A673 (cell line): ENCODE results near the gene AMBN. TPM values are rescaled to one million over a fixed set of nuclear protein-coding genes. Genes with fewer than 3 reads are reported as not detected.

Source experiments
- BruUV-seq: library from RNA; stranded (reverse); fragments of 400-500 nt; replicated peaks from 2 replicates; lab custom pipeline; 2021; lab: Mats Ljungman, UMichigan
- CTCF ChIA-PET: fragments of 300-600 bp; sonication (Branson Sonifier 250); formaldehyde crosslinking; loops from one replicate; lab custom pipeline; 2022; ENCODE audit warnings: antibody characterized with exemption; lab: Charles Lee
- POLR2A ChIA-PET: fragments of 300-600 bp; sonication (Branson Sonifier 250); formaldehyde crosslinking; loops from one replicate; lab custom pipeline; 2022; ENCODE audit warnings: antibody characterized with exemption; ENCODE audit not compliant: low non-redundant PET; lab: Charles Lee
- DNase-seq: peaks from one replicate; pipeline ENCODE4 v3.0.0-alpha.2; 2015; ENCODE audit warnings: low spot score
- H3K27ac ChIP-seq: fragments of 200-600 bp; sonication (generic); 2 replicates; pipeline ENCODE4 v1.5.1; 2016; ENCODE audit warnings: mixed run types, low read depth, mild to moderate bottlenecking, mixed read lengths, antibody characterized with exemption, low read length; ENCODE audit not compliant: poor library complexity, severe bottlenecking
- H3K27me3 ChIP-seq: fragments of 200-600 bp; sonication (generic); replicated peaks from 2 replicates; pipeline ENCODE4 v1.6.1; 2017; ENCODE audit warnings: mixed run types, low read depth, mild to moderate bottlenecking, mixed read lengths, antibody characterized with exemption, low read length; ENCODE audit not compliant: insufficient read depth, poor library complexity
- H3K36me3 ChIP-seq: fragments of 200-600 bp; sonication (generic); 2 replicates; pipeline ENCODE4 v1.6.1; 2016; ENCODE audit warnings: mixed run types, mild to moderate bottlenecking, mixed read lengths, antibody characterized with exemption, low read length; ENCODE audit not compliant: insufficient read depth, poor library complexity, severe bottlenecking
- H3K4me1 ChIP-seq: fragments of 200-600 bp; sonication (generic); 2 replicates; pipeline ENCODE4 v1.6.1; 2017; ENCODE audit warnings: mixed run types, mild to moderate bottlenecking, mixed read lengths, antibody characterized with exemption, low read length; ENCODE audit not compliant: insufficient read depth, poor library complexity, severe bottlenecking
- H3K4me3 ChIP-seq: fragments of 200-600 bp; sonication (generic); 2 replicates; pipeline ENCODE4 v1.5.1; 2016; ENCODE audit warnings: low read depth, mixed run types, mild to moderate bottlenecking, mixed read lengths, low read length; ENCODE audit not compliant: poor library complexity, severe bottlenecking
- H3K9me3 ChIP-seq: fragments of 200-600 bp; sonication (generic); 2 replicates; pipeline ENCODE4 v1.6.1; 2016; ENCODE audit warnings: mixed run types, low read depth, mild to moderate bottlenecking, mixed read lengths, antibody characterized with exemption, low read length; ENCODE audit not compliant: poor library complexity, severe bottlenecking
- EZH2 ChIP-seq: fragments of 200-600 bp; sonication (generic); IDR thresholded peaks from 2 replicates; pipeline ENCODE4 v1.6.1; 2017; ENCODE audit warnings: borderline replicate concordance, low read depth, mild to moderate bottlenecking, mixed read lengths, antibody characterized with exemption, low read length; ENCODE audit not compliant: poor library complexity, severe bottlenecking
- intact Hi-C: fragments of 100-400 bp; cut with micrococcal nuclease; formaldehyde crosslinking; loops from one replicate; pipeline ENCODE4 v1.10.0; 2022; ENCODE audit not compliant: unreplicated experiment
- total RNA-seq: library from RNA; stranded (reverse); gene quantifications from 2 replicates; pipeline ENCODE4 v1.2.3, GENCODE V29; 2021
- TF ChIP-seq, protein P1 (sequence below): fragments of 300-800, 200-600 bp; sonication (generic); conservative IDR thresholded peaks from 2 replicates; pipeline ENCODE4 v1.5.1; 2017; ENCODE audit warnings: low read depth, mild to moderate bottlenecking, antibody characterized with exemption, low read length, moderate library complexity, mixed read lengths

AMBN gene
- total RNA-seq, 1 experiment from 2014 or later, result 2.1 TPM

DNA sequence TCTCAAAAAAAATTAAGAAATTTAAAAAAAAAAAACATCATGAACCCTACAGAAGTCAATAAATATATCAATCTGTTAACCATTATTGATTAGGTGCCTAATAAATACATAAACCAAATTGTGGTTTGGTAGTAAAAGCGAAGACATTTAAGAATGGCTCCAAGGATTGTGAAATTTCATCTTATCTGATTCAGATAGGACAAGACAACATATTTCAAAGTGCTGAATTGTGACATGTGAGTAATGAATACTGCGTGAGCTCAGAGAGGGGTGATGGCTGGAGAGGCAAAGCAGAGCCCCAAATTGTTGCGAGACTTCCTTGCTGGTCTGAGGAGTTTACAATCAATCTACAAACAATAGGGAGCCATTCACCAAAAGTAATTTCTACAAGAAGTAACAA, 8.2 kb downstream of the AMBN start:
- CTCF ChIA-PET, result interaction anchor here (1.5 kb wide), 1 partner anchor 409 kb away, joined by 4 read pairs; no protein-coding TSS in a partner anchor
- Histone ChIP-seq H3K36me3 (no peaks in the 10 kb centered on the region), H3K9me3 (no peaks in the 10 kb centered on the region), H3K27me3 (no peaks in the 10 kb centered on the region), H3K27ac (no peak overlapping the region), H3K4me3 (no peak overlapping the region), H3K4me1 (no peaks in the 10 kb centered on the region)
- POLR2A ChIA-PET, result interaction anchor here (0.6 kb wide), 1 partner anchor 19 kb away, joined by 11 read pairs; no protein-coding TSS in a partner anchor
- intact Hi-C loops, result loop anchor here (5.0 kb wide), 1 partner anchor 1112 kb away; no protein-coding TSS in a partner anchor
- BruUV-seq, result no TSS peak
- TF ChIP-seq EZH2, result no peak
- TF ChIP-seq, protein P1, sequence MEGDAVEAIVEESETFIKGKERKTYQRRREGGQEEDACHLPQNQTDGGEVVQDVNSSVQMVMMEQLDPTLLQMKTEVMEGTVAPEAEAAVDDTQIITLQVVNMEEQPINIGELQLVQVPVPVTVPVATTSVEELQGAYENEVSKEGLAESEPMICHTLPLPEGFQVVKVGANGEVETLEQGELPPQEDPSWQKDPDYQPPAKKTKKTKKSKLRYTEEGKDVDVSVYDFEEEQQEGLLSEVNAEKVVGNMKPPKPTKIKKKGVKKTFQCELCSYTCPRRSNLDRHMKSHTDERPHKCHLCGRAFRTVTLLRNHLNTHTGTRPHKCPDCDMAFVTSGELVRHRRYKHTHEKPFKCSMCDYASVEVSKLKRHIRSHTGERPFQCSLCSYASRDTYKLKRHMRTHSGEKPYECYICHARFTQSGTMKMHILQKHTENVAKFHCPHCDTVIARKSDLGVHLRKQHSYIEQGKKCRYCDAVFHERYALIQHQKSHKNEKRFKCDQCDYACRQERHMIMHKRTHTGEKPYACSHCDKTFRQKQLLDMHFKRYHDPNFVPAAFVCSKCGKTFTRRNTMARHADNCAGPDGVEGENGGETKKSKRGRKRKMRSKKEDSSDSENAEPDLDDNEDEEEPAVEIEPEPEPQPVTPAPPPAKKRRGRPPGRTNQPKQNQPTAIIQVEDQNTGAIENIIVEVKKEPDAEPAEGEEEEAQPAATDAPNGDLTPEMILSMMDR, result no peak
- no peak for DNase-seq

- Histone ChIP-seq H3K9me3 (no peaks in the 10 kb centered on the region), H3K27me3 (no peaks in the 10 kb centered on the region), H3K36me3 (no peaks in the 10 kb centered on the region), H3K4me1 (no peaks in the 10 kb centered on the region), H3K27ac (no peak overlapping the region), H3K4me3 (no peak overlapping the region)
- DNase-seq, result no peak
- BruUV-seq, result no TSS peak
- POLR2A ChIA-PET, result no interaction called here
- TF ChIP-seq, protein P1, result no peak
- no peak for TF ChIP-seq EZH2
- CTCF ChIA-PET, result interaction anchor here (0.5 to 1.5 kb wide), 2 partner anchors 87 to 409 kb away, joined by 3 to 4 read pairs; no protein-coding TSS in a partner anchor
- intact Hi-C loops, result loop anchor here (5.0 kb wide), 1 partner anchor 1111 kb away; no protein-coding TSS in a partner anchor
These were observed 8.9 kb downstream of the AMBN start for GRCh38 chr4:70600977-70601376.

GRCh38 chr4:70601422-70602039, 9.5 kb downstream of the AMBN start:
- intact Hi-C loops, result loop anchor here (5.0 kb wide), 1 partner anchor 1111 kb away; no protein-coding TSS in a partner anchor
- TF ChIP-seq, protein P1, result peak; percentile 71
- no peak for TF ChIP-seq EZH2
- no peak overlapping the region for H3K4me3 ChIP-seq

More at GRCh38 chr4:70601422-70602039, 9.5 kb downstream of the AMBN start:
- Histone ChIP-seq H3K9me3 (no peaks in the 10 kb centered on the region), H3K27me3 (no peaks in the 10 kb centered on the region), H3K27ac (no peak overlapping the region), H3K36me3 (no peaks in the 10 kb centered on the region), H3K4me1 (no peaks in the 10 kb centered on the region)
- no TSS peak for BruUV-seq
- ChIA-PET CTCF (interaction anchor here (0.5 to 1.5 kb wide), 2 partner anchors 86 to 408 kb away, joined by 3 to 4 read pairs; no protein-coding TSS in a partner anchor), POLR2A (no interaction called here)
- DNase-seq, result peak; percentile 68
